K562 (cell line): ENCODE data around the gene CHCHD10. TPM values are rescaled to one million over a fixed set of nuclear protein-coding genes. Genes with fewer than 3 reads are reported as not detected.
A peak's percentile ranks its signal among the peaks of the same experiment; 100 is the strongest.

Source experiments
- AFF1 ChIP-seq, 2 experiments: fragments of 450-650 bp; IDR thresholded peaks; 2 replicates each; pipeline ENCODE4 v1.6.1; 2018; ENCODE audit warnings: mild to moderate bottlenecking in 2 of 2, low read depth in 1 of 2; ENCODE audit not compliant: partially characterized antibody in 2 of 2
- CBFB ChIP-seq: sonication (generic); formaldehyde crosslinking; IDR thresholded peaks from 2 replicates; pipeline ENCODE4 v1.4.0; 2020; ENCODE audit warnings: mild to moderate bottlenecking, missing genetic modification reagents
- CBX3 ChIP-seq, 2 experiments: IDR thresholded peaks; 1 replicate in 1 of 2; 2 replicates in 1 of 2; pipeline ENCODE4 v1.6.1; 2012; ENCODE audit warnings: inconsistent platforms in 2 of 2, low read length in 2 of 2, borderline replicate concordance in 1 of 2, control low read depth in 1 of 2
- HINFP ChIP-seq: fragments of 450-650 bp; conservative IDR thresholded peaks from 2 replicates; pipeline ENCODE4 v1.6.1; 2016; ENCODE audit warnings: missing genetic modification characterization, low read depth, mild to moderate bottlenecking, control low read depth, missing compliant biosample characterization
- HMG20B ChIP-seq: fragments of 250-450 bp; sonication (Bioruptor Pico); IDR thresholded peaks from 2 replicates; pipeline ENCODE4 v1.5.0; 2021; ENCODE audit warnings: mild to moderate bottlenecking
- MECOM ChIP-seq: fragments of 250-450 bp; sonication (Bioruptor Pico); IDR thresholded peaks from 2 replicates; pipeline ENCODE4 v1.8.0; 2022; ENCODE audit warnings: inconsistent platforms
- MLX ChIP-seq, 2 experiments: fragments of 450-650 bp in 1 of 2; sonication (generic) in 1 of 2; formaldehyde crosslinking; conservative IDR thresholded peaks; 2 replicates each; pipeline versions ENCODE4 v1.4.0 to v1.8.1; 2020 to 2022; ENCODE audit warnings: mild to moderate bottlenecking in 1 of 2, missing genetic modification reagents in 1 of 2
- NCOA1 ChIP-seq: fragments of 450-650 bp; IDR thresholded peaks from 2 replicates; pipeline ENCODE4 v1.6.1; 2016; ENCODE audit warnings: low read depth
- SMAD3 ChIP-seq: fragments of 450-650 bp; formaldehyde crosslinking; conservative IDR thresholded peaks from 2 replicates; pipeline ENCODE4 v1.4.0; 2020; ENCODE audit warnings: mild to moderate bottlenecking
- TEAD4 ChIP-seq, 2 experiments: sonication (generic) in 1 of 2; formaldehyde crosslinking in 1 of 2; IDR thresholded peaks; 2 replicates each; pipeline versions ENCODE4 v1.6.1 to v1.8.0; 2012 to 2022; ENCODE audit warnings: borderline replicate concordance in 1 of 2, inconsistent platforms in 1 of 2, low read length in 1 of 2, mild to moderate bottlenecking in 1 of 2, missing genetic modification reagents in 1 of 2
- ZBTB33 ChIP-seq: sonication (generic); formaldehyde crosslinking; IDR thresholded peaks from 2 replicates; pipeline ENCODE4 v1.8.1; 2023; ENCODE audit warnings: mild to moderate bottlenecking, missing genetic modification reagents
- ZNF586 ChIP-seq: fragments of 450-650 bp; formaldehyde crosslinking; conservative IDR thresholded peaks from 2 replicates; pipeline ENCODE4 v1.4.0; 2020; ENCODE audit warnings: mild to moderate bottlenecking, moderate library complexity
- polyA plus RNA-seq, 8 experiments: library from polyadenylated mRNA; depleted of rRNA in 4 of 8; stranded (reverse) in 5 of 8; unstranded in 3 of 8; fragments of >200 nt; fragmentation: Nextera tagmentation in 2 of 8; fragmentation: Illumina TruSeq in 1 of 8; extraction: Ambion mirVana in 2 of 8; extraction: Trizol in 1 of 8; gene quantifications; 2 replicates each; pipeline versions ENCODE4 v1.2.1 to v1.2.3, GENCODE V29; 2011 to 2014; ENCODE audit warnings: inconsistent platforms in 1 of 8, missing spikeins in 1 of 8
- total RNA-seq, 7 experiments: library from RNA; depleted of rRNA in 6 of 7; stranded (reverse); fragments of >200 nt in 6 of 7; fragmentation: Illumina TruSeq in 2 of 7; extraction: Trizol in 2 of 7; gene quantifications; 2 replicates each; pipeline versions ENCODE4 v1.2.1 to v1.2.3, GENCODE V29; 2011 to 2021; ENCODE audit warnings: low replicate concordance in 1 of 7

CHCHD10 gene
- total and polyA plus RNA-seq, 9 of the 15 experiments (the other 6 are each of a cell fraction or from before 2014, with no cell fraction given): 15.2 to 292 (median 102) TPM

GRCh38 chr22:23716811-23717801 lies 50.7 kb downstream of the CHCHD10 start (continued):
- TF ChIP-seq AFF1 (IDR thresholded peaks at IDR 0.05; ENCODE audit: low read depth in 1 of 2, partially characterized antibody in 2 of 2): no peak
- TF ChIP-seq CBFB (CRISPR knock-in tag): peak; percentile 19; the same call in 1 of the 2 replicates
- no peak for TF ChIP-seq SMAD3 (CRISPR knock-in tag)
- no peak for TF ChIP-seq HMG20B (CRISPR knock-in tag)
- TF ChIP-seq MECOM (CRISPR knock-in tag): no peak
- TF ChIP-seq NCOA1: no peak
- no peak for TF ChIP-seq ZBTB33 (CRISPR knock-in tag)
- TF ChIP-seq ZNF586 (CRISPR knock-in tag): no peak
- TF ChIP-seq CBX3 (IDR thresholded peaks at IDR 0.05; ENCODE audit: borderline replicate concordance in 1 of 2, low read length in 2 of 2): no peak
- no peak for TF ChIP-seq HINFP
- TF ChIP-seq MLX (CRISPR knock-in tag; conservative IDR thresholded peaks at IDR 0.05): no peak
- TF ChIP-seq TEAD4 (IDR thresholded peaks at IDR 0.05; ENCODE audit: low read length): no peak
- no peak for TF ChIP-seq TEAD4 (CRISPR knock-in tag; IDR thresholded peaks at IDR 0.05; ENCODE audit: borderline replicate concordance)
